HCT116 (cell line): ENCODE measurements around the gene CATSPERB. TPM values are rescaled to one million over a fixed set of nuclear protein-coding genes. Genes with fewer than 3 reads are reported as not detected.

Experiments used
- ATAC-seq: fragments of 200-7000 bp; cut with Tn5 transposase; 2 replicates; pipeline ENCODE4 v1.9.1; 2020; ENCODE audit warnings: mild to moderate bottlenecking, moderate library complexity
- BruUV-seq: library from RNA; stranded (reverse); fragments of 400-500 nt; replicated peaks from 2 replicates; lab custom pipeline; 2021; lab: Mats Ljungman, UMichigan
- CTCF ChIA-PET: fragments of 300-600 bp; sonication (Branson Sonifier 250); formaldehyde crosslinking; loops from one replicate; lab custom pipeline; 2021; ENCODE audit warnings: antibody characterized with exemption; lab: Charles Lee
- POLR2A ChIA-PET: fragments of 300-600, 350-600 bp; sonication (Branson Sonifier 250); formaldehyde crosslinking; loops from one replicate; lab custom pipeline; 2021; ENCODE audit warnings: antibody characterized with exemption; lab: Charles Lee
- RAD21 ChIA-PET, 2 experiments: fragments of 300-600 bp; sonication (Branson Sonifier 250); formaldehyde crosslinking; loops; one replicate each; lab custom pipeline; 2023; ENCODE audit warnings: low total read pairs in 2 of 2; ENCODE audit not compliant: uncharacterized antibody in 2 of 2, unreplicated experiment in 2 of 2, low non-redundant PET in 1 of 2; lab: Charles Lee
- DNase-seq: peaks from one replicate; pipeline ENCODE4 v3.0.0-alpha.2; 2010; ENCODE audit warnings: low read depth, low spot score
- H2AFZ ChIP-seq: fragments of 200-600 bp; shearing (Covaris generic), sonication (generic); 2 replicates; pipeline ENCODE4 v1.6.1; 2017; ENCODE audit warnings: low read depth, mixed run types, mixed read lengths, antibody characterized with exemption, low read length; ENCODE audit not compliant: poor library complexity, severe bottlenecking
- H3K27ac ChIP-seq: 2 replicates; pipeline ENCODE4 v1.5.1; 2012; ENCODE audit warnings: low read depth, low read length
- H3K27me3 ChIP-seq: fragments of 200-600 bp; sonication (generic); 2 replicates; pipeline ENCODE4 v1.6.1; 2016; ENCODE audit warnings: mixed run types, low read length, mixed read lengths; ENCODE audit not compliant: insufficient read depth
- H3K36me3 ChIP-seq, 2 experiments: fragments of 200-500 bp in 1 of 2; fragments of 200-600 bp in 1 of 2; sonication (Bioruptor generic) in 1 of 2; sonication (generic) in 1 of 2; 2 replicates each; pipeline versions ENCODE4 v1.5.1 to v1.6.1; 2014 to 2016; ENCODE audit warnings: low read length in 2 of 2, inconsistent platforms in 1 of 2, mixed read lengths in 1 of 2, mixed run types in 1 of 2; ENCODE audit not compliant: insufficient read depth in 2 of 2, control insufficient read depth in 1 of 2
- H3K4me1 ChIP-seq, 2 experiments: fragments of 200-600 bp in 1 of 2; sonication (generic) in 1 of 2; 2 replicates each; pipeline versions ENCODE4 v1.5.1 to v1.6.1; 2012 to 2017; ENCODE audit warnings: low read length in 2 of 2, inconsistent platforms in 1 of 2, mild to moderate bottlenecking in 1 of 2, mixed read lengths in 1 of 2, mixed run types in 1 of 2, moderate library complexity in 1 of 2; ENCODE audit not compliant: insufficient read depth in 2 of 2, control insufficient read depth in 1 of 2
- H3K4me2 ChIP-seq: fragments of 200-600 bp; sonication (generic); 2 replicates; pipeline ENCODE4 v1.6.1; 2017; ENCODE audit warnings: mixed run types, low read length, mixed read lengths
- H3K4me3 ChIP-seq, 2 experiments: fragments of 200-600 bp in 1 of 2; sonication (generic) in 1 of 2; replicated peaks in 1 of 2; 2 replicates each; pipeline ENCODE4 v1.5.1; 2011 to 2016; ENCODE audit warnings: low read length in 2 of 2, control low read depth in 1 of 2, low read depth in 1 of 2, mild to moderate bottlenecking in 1 of 2, mixed read lengths in 1 of 2, mixed run types in 1 of 2
- H3K79me2 ChIP-seq: fragments of 200-600 bp; sonication (generic); 2 replicates; pipeline ENCODE4 v1.6.1; 2017; ENCODE audit warnings: mild to moderate bottlenecking, mixed run types, low read length, moderate library complexity, mixed read lengths; ENCODE audit not compliant: insufficient read depth
- H3K9ac ChIP-seq: fragments of 200-600 bp; sonication (generic); 2 replicates; pipeline ENCODE4 v1.6.1; 2016; ENCODE audit warnings: low read length, mixed read lengths
- H3K9me2 ChIP-seq: fragments of 200-600 bp; sonication (generic), shearing (Covaris generic); 2 replicates; pipeline ENCODE4 v1.6.1; 2017; ENCODE audit warnings: mixed run types, mild to moderate bottlenecking, moderate library complexity; ENCODE audit not compliant: insufficient read depth
- H3K9me3 ChIP-seq, 2 experiments: fragments of 200-500 bp in 1 of 2; fragments of 200-600 bp in 1 of 2; sonication (Bioruptor generic) in 1 of 2; sonication (generic) in 1 of 2; 2 replicates each; pipeline ENCODE4 v1.6.1; 2014 to 2017; ENCODE audit warnings: low read length in 2 of 2, mixed read lengths in 2 of 2, inconsistent platforms in 1 of 2, low read depth in 1 of 2, mild to moderate bottlenecking in 1 of 2, mixed run types in 1 of 2, moderate library complexity in 1 of 2; ENCODE audit not compliant: control insufficient read depth in 1 of 2, insufficient read depth in 1 of 2
- H4K20me1 ChIP-seq: fragments of 200-600 bp; sonication (generic), shearing (Covaris generic); 2 replicates; pipeline ENCODE4 v1.6.1; 2017; ENCODE audit warnings: mixed run types, mild to moderate bottlenecking, moderate library complexity; ENCODE audit not compliant: insufficient read depth
- EGR1 ChIP-seq: IDR thresholded peaks from 2 replicates; pipeline ENCODE4 v1.6.1; 2012; ENCODE audit warnings: low read depth
- EZH2phosphoT487 ChIP-seq: fragments of 200-600 bp; IDR thresholded peaks from 2 replicates; pipeline ENCODE4 v1.6.1; 2018; ENCODE audit warnings: antibody characterized with exemption, borderline replicate concordance
- POLR2A ChIP-seq: IDR thresholded peaks from 2 replicates; pipeline ENCODE4 v1.7.0; 2011; ENCODE audit warnings: borderline replicate concordance; ENCODE audit not compliant: insufficient read depth, insufficient read length; ENCODE audit errors: extremely low read depth
- SIN3A ChIP-seq: IDR thresholded peaks from 2 replicates; pipeline ENCODE4 v1.6.1; 2012; ENCODE audit warnings: low read depth
- SP1 ChIP-seq: IDR thresholded peaks from 2 replicates; pipeline ENCODE4 v1.6.1; 2012; ENCODE audit warnings: low read depth
- SRF ChIP-seq: IDR thresholded peaks from 2 replicates; pipeline ENCODE4 v1.6.1; 2012; ENCODE audit warnings: low read depth
- TCF7L2 ChIP-seq: IDR thresholded peaks from 2 replicates; pipeline ENCODE4 v1.7.0; 2011; ENCODE audit warnings: borderline replicate concordance, inconsistent platforms; ENCODE audit not compliant: insufficient read depth, insufficient read length; ENCODE audit errors: extremely low read depth
- YY1 ChIP-seq: IDR thresholded peaks from 2 replicates; pipeline ENCODE4 v1.6.1; 2011; ENCODE audit warnings: low read length, low read depth, moderate library complexity, mild to moderate bottlenecking; ENCODE audit not compliant: insufficient replicate concordance; ENCODE audit errors: extremely low read depth
- ZFX ChIP-seq: fragments of 450-650 bp; IDR thresholded peaks from 2 replicates; pipeline ENCODE4 v1.6.1; 2017
- intact Hi-C: fragments of 100-400 bp; cut with micrococcal nuclease; formaldehyde crosslinking; loops from 2 replicates; pipeline ENCODE4 v1.10.0; 2022
- total RNA-seq: library from RNA; stranded (reverse); gene quantifications from one replicate; pipeline ENCODE4 v1.2.1, GENCODE V29; 2021; ENCODE audit not compliant: unreplicated experiment
- TF ChIP-seq, protein P1 (sequence below): IDR thresholded peaks from 2 replicates; pipeline ENCODE4 v1.6.1; 2012
- TF ChIP-seq, protein P2 (sequence below): IDR thresholded peaks from 2 replicates; pipeline ENCODE4 v1.6.1; 2011; ENCODE audit warnings: mild to moderate bottlenecking, low read length, moderate library complexity; ENCODE audit not compliant: insufficient replicate concordance; ENCODE audit errors: extremely low read depth
- TF ChIP-seq, protein P3 (sequence below), 3 experiments: fragments of 200-600 bp in 1 of 3; sonication (generic) in 1 of 3; IDR thresholded peaks in 2 of 3; conservative IDR thresholded peaks in 1 of 3; 2 replicates each; pipeline ENCODE4 v1.5.1; 2012 to 2017; ENCODE audit warnings: low read depth in 2 of 3, low read length in 2 of 3, antibody characterized with exemption in 1 of 3, borderline replicate concordance in 1 of 3, control low read depth in 1 of 3, mild to moderate bottlenecking in 1 of 3, mixed read lengths in 1 of 3, mixed run types in 1 of 3, moderate library complexity in 1 of 3; ENCODE audit not compliant: insufficient read depth in 1 of 3

The CATSPERB gene
- total RNA-seq, 1 experiment from 2014 or later, result 0.74 TPM

DNA sequence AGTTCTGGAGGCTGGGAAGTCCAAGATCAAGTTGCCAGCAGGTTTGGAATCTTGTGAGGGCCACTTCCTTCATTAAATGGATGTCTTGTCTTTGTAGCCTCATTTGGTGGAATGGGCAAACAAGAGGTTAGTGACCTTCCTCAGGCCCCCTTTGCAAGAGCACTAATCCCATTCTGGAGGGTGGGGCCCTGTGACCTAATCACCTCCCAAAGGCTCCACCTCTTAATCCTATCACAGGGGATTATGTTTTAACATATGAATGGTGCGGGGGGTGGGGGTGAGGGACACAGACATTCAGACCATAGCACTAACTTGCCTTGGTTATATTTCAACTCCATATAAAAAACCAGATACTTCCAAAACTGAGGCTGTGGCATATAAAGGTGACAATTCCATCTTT, 161.9 kb downstream of the CATSPERB start:
- no peaks in the 10 kb centered on the region for H3K9me2 ChIP-seq
- no peaks in the 10 kb centered on the region for H3K79me2 ChIP-seq
- no peaks in the 10 kb centered on the region for H3K36me3 ChIP-seq
- no peaks in the 10 kb centered on the region for H3K27me3 ChIP-seq
- H3K9ac ChIP-seq, result no peak overlapping the region
- no peak overlapping the region for H3K4me3 ChIP-seq
- H4K20me1 ChIP-seq, result no peaks in the 10 kb centered on the region
- peaks cover 5 to 15% of the 10 kb centered on the region in 2 experiments; a peak in 3 of 4 replicates for H3K4me1 ChIP-seq
- no peak overlapping the region for H3K4me2 ChIP-seq
- TF ChIP-seq EGR1 (no peak), SRF (no peak), YY1 (no peak), ZFX (no peak), SP1 (no peak), POLR2A (no peak), TCF7L2 (no peak), SIN3A (no peak), EZH2phosphoT487 (no peak)
- TF ChIP-seq, protein P1, sequence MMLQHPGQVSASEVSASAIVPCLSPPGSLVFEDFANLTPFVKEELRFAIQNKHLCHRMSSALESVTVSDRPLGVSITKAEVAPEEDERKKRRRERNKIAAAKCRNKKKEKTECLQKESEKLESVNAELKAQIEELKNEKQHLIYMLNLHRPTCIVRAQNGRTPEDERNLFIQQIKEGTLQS, result no peak
- TF ChIP-seq, protein P2, sequence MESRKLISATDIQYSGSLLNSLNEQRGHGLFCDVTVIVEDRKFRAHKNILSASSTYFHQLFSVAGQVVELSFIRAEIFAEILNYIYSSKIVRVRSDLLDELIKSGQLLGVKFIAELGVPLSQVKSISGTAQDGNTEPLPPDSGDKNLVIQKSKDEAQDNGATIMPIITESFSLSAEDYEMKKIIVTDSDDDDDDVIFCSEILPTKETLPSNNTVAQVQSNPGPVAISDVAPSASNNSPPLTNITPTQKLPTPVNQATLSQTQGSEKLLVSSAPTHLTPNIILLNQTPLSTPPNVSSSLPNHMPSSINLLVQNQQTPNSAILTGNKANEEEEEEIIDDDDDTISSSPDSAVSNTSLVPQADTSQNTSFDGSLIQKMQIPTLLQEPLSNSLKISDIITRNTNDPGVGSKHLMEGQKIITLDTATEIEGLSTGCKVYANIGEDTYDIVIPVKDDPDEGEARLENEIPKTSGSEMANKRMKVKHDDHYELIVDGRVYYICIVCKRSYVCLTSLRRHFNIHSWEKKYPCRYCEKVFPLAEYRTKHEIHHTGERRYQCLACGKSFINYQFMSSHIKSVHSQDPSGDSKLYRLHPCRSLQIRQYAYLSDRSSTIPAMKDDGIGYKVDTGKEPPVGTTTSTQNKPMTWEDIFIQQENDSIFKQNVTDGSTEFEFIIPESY, result no peak
- TF ChIP-seq, protein P3, sequence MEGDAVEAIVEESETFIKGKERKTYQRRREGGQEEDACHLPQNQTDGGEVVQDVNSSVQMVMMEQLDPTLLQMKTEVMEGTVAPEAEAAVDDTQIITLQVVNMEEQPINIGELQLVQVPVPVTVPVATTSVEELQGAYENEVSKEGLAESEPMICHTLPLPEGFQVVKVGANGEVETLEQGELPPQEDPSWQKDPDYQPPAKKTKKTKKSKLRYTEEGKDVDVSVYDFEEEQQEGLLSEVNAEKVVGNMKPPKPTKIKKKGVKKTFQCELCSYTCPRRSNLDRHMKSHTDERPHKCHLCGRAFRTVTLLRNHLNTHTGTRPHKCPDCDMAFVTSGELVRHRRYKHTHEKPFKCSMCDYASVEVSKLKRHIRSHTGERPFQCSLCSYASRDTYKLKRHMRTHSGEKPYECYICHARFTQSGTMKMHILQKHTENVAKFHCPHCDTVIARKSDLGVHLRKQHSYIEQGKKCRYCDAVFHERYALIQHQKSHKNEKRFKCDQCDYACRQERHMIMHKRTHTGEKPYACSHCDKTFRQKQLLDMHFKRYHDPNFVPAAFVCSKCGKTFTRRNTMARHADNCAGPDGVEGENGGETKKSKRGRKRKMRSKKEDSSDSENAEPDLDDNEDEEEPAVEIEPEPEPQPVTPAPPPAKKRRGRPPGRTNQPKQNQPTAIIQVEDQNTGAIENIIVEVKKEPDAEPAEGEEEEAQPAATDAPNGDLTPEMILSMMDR (IDR thresholded peaks at IDR 0.05 in 2 of 3, conservative IDR thresholded peaks at IDR 0.05 in 1 of 3; ENCODE audit: borderline replicate concordance in 1 of 3, insufficient read depth in 1 of 3, low read depth in 2 of 3, low read length in 2 of 3), result no peak
- DNase-seq, result no peak
- intact Hi-C loops, result no loop called here
- H2AFZ ChIP-seq, result no peak overlapping the region
- ChIA-PET CTCF (no interaction called here), RAD21 (no interaction called here), POLR2A (no interaction called here)
- no peaks in the 10 kb centered on the region for H3K9me3 ChIP-seq
- BruUV-seq, result no TSS peak
- no peak overlapping the region for H3K27ac ChIP-seq
- ATAC-seq, result no peak
